Testis (tissue), 3 donors: ENCODE measurements around the gene METAP2. TPM values are rescaled to one million over a fixed set of nuclear protein-coding genes. Genes with fewer than 3 reads are reported as not detected.

Source experiments
- DNase-seq: peaks from one replicate; pipeline ENCODE4 v3.0.0-alpha.2; 2019
- H3K27ac ChIP-seq, 2 donors: fragments of 200-600 bp; sonication (generic); one replicate each; pipeline ENCODE4 v1.5.1; 2019
- H3K27me3 ChIP-seq: fragments of 200-600 bp; sonication (generic); one replicate; pipeline ENCODE4 v1.5.1; 2019
- H3K36me3 ChIP-seq: fragments of 200-600 bp; sonication (generic); one replicate; pipeline ENCODE4 v1.5.1; 2017; ENCODE audit warnings: low read depth; ENCODE audit errors: missing control alignments
- H3K4me1 ChIP-seq: fragments of 200-600 bp; sonication (generic); one replicate; pipeline ENCODE4 v1.5.1; 2019
- H3K4me3 ChIP-seq, 2 donors: fragments of 200-600 bp; sonication (generic); one replicate each; pipeline ENCODE4 v1.5.1; 2017 to 2019
- H3K9me3 ChIP-seq: fragments of 200-600 bp; sonication (generic); one replicate; pipeline ENCODE4 v1.5.1; 2017
- POLR2A ChIP-seq: fragments of 450-650 bp; IDR thresholded peaks from one replicate; pipeline ENCODE4 v1.6.1; 2017; ENCODE audit warnings: antibody characterized with exemption, mild to moderate bottlenecking, moderate library complexity
- WGBS, 2 donors: methylation state at CpG; one replicate each; pipeline ENCODE4 v1.1.5; 2018; 5-methylcytosine and 5-hydroxymethylcytosine counted together
- intact Hi-C: fragments of 100-400 bp; cut with DNase I; formaldehyde crosslinking; loops from one replicate; pipeline ENCODE4 v1.15.1; 2023; ENCODE audit warnings: low total_unique reads
- polyA plus RNA-seq: library from polyadenylated mRNA; stranded (reverse); fragments of 350-450 nt; fragmentation: Illumina TruSeq; extraction: RNeasy Lipid Tissue Mini Kit (QIAGEN cat#74804); gene quantifications from one replicate; pipeline ENCODE4 v1.2.3, GENCODE V29; 2014; ENCODE audit warnings: low read depth, low replicate concordance; ENCODE audit not compliant: insufficient read depth
- total RNA-seq, 2 donors: library from RNA; depleted of rRNA; stranded (reverse); fragments of >200 nt; gene quantifications; one replicate each; pipeline ENCODE4 v1.2.3, GENCODE V29; 2016
- TF ChIP-seq, protein P1 (sequence below), 3 experiments: fragments of 450-650 bp in 2 of 3; fragments of 200-600 bp in 1 of 3; sonication (generic) in 1 of 3; IDR thresholded peaks; one replicate each; pipeline ENCODE4 v1.5.1; 2016 to 2019; ENCODE audit warnings: antibody characterized with exemption in 3 of 3, mild to moderate bottlenecking in 2 of 3, moderate library complexity in 1 of 3

Gene METAP2
- total and polyA plus RNA-seq, 3 donors from 2014 or later = 73.2 to 86.1 (median 83.1) TPM

DNA sequence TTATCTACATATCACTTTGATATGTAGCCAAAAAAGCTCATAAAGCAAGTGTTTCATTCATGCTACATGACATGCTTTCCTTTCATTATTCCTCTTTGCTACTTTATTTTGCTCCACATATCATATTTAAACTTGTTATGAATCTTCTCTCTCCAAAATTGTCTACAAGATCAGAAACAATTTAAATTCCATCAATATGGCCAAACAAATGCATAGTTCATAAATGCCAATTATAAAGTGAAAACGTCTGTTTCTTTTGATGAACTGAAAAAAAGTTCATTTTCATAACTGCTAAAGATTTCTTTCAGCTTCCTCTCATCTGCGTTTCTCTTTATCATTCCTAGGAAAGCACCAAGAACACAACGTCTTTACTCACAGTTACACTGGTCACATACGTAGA, 54.5 kb downstream of the METAP2 start:
- H3K27ac ChIP-seq = no peak overlapping the region
- H3K27me3 ChIP-seq = no peaks in the 10 kb centered on the region
- H3K36me3 ChIP-seq = no peaks in the 10 kb centered on the region
- no peak overlapping the region for H3K4me3 ChIP-seq
- 30 to 49% methylated on average over 4 of the region's 4 CpGs for WGBS, 2 donors
- no peaks in the 10 kb centered on the region for H3K4me1 ChIP-seq
- TF ChIP-seq, protein P1, sequence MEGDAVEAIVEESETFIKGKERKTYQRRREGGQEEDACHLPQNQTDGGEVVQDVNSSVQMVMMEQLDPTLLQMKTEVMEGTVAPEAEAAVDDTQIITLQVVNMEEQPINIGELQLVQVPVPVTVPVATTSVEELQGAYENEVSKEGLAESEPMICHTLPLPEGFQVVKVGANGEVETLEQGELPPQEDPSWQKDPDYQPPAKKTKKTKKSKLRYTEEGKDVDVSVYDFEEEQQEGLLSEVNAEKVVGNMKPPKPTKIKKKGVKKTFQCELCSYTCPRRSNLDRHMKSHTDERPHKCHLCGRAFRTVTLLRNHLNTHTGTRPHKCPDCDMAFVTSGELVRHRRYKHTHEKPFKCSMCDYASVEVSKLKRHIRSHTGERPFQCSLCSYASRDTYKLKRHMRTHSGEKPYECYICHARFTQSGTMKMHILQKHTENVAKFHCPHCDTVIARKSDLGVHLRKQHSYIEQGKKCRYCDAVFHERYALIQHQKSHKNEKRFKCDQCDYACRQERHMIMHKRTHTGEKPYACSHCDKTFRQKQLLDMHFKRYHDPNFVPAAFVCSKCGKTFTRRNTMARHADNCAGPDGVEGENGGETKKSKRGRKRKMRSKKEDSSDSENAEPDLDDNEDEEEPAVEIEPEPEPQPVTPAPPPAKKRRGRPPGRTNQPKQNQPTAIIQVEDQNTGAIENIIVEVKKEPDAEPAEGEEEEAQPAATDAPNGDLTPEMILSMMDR (IDR thresholded peaks at IDR 0.05) = no peak
- no peak for TF ChIP-seq POLR2A
- no peaks in the 10 kb centered on the region for H3K9me3 ChIP-seq
- DNase-seq = no peak
- intact Hi-C loops = no loop called here

DNA sequence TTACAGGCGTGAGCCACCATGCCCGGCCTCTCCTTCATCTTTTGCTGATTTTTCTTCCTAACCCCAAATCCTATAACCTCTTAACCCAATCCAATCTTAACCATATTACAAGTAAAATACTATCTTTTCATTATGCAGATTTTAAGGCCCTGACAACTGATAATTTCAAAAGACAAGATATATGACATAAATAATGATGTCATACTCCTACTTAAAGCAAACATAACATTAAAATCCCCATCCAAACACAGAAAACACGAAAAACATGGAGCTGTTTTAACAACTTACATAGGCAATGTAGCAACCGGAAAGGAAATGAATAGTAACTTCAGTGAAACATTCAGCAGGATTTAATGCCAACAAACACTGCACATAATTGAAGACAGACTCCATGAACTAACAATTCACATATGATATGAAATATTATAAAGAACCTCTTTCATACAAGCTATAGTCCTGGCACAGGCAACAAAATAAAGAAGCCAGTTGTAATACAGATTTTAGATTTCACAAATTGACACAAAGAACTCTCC, 55.8 kb downstream of the METAP2 start:
- WGBS, 2 donors = 93 to 94% methylated on average over 4 of the region's 4 CpGs
- H3K36me3 ChIP-seq = no peaks in the 10 kb centered on the region
- intact Hi-C loops = loop anchor here (10.0 kb wide), 1 partner anchor 415 kb away; no protein-coding TSS in a partner anchor
- no peaks in the 10 kb centered on the region for H3K4me1 ChIP-seq
- no peaks in the 10 kb centered on the region for H3K9me3 ChIP-seq
- H3K27me3 ChIP-seq = no peaks in the 10 kb centered on the region
- DNase-seq = no peak
- TF ChIP-seq, protein P1 (IDR thresholded peaks at IDR 0.05) = no peak
- TF ChIP-seq POLR2A = no peak
- no peak overlapping the region for H3K27ac ChIP-seq
- no peak overlapping the region for H3K4me3 ChIP-seq

DNA sequence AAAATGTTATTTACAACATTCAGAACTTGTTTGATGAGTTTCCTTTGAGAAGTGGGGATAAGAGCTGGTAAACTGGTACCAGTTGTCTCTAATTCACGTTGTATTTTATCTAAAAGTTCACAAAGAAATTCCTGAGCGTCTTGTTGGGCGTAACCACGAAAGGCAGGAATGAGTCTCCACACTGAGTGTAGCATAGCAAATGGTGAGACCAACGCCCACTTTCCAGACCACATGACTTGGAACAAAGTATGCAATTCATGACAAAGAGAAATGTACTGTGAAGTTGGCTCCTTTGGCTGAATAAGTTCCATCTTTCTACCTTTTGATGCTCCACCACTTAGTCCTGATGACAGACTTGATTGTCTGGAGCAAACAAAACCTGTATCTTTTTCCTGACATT, 58.9 kb downstream of the METAP2 start:
- intact Hi-C loops = loop anchor here (10.0 kb wide), 1 partner anchor 418 kb away; no protein-coding TSS in a partner anchor
- TF ChIP-seq, protein P1 (IDR thresholded peaks at IDR 0.05) = no peak
- no peak for TF ChIP-seq POLR2A
- no peak for DNase-seq
- H3K27ac ChIP-seq = no peak overlapping the region
- H3K9me3 ChIP-seq = no peaks in the 10 kb centered on the region
- no peaks in the 10 kb centered on the region for H3K4me1 ChIP-seq
- H3K4me3 ChIP-seq = no peak overlapping the region
- no peaks in the 10 kb centered on the region for H3K27me3 ChIP-seq
- no peaks in the 10 kb centered on the region for H3K36me3 ChIP-seq
- WGBS, 2 donors = 67 to 69% methylated on average over 5 of the region's 5 CpGs

- no peak overlapping the region for H3K27ac ChIP-seq
- H3K4me3 ChIP-seq = no peak overlapping the region
- no peak for DNase-seq
- 54 to 64% methylated on average over 4 of the region's 4 CpGs for WGBS, 2 donors
- no peaks in the 10 kb centered on the region for H3K27me3 ChIP-seq
- H3K9me3 ChIP-seq = no peaks in the 10 kb centered on the region
- no peaks in the 10 kb centered on the region for H3K4me1 ChIP-seq
- H3K36me3 ChIP-seq = no peaks in the 10 kb centered on the region
- no peak for TF ChIP-seq POLR2A
- TF ChIP-seq, protein P1 (IDR thresholded peaks at IDR 0.05) = no peak
- intact Hi-C loops = loop anchor here (10.0 kb wide), 1 partner anchor 419 kb away; no protein-coding TSS in a partner anchor
These were observed 60.0 kb downstream of the METAP2 start for GRCh38 chr12:95533985-95534384.

DNA sequence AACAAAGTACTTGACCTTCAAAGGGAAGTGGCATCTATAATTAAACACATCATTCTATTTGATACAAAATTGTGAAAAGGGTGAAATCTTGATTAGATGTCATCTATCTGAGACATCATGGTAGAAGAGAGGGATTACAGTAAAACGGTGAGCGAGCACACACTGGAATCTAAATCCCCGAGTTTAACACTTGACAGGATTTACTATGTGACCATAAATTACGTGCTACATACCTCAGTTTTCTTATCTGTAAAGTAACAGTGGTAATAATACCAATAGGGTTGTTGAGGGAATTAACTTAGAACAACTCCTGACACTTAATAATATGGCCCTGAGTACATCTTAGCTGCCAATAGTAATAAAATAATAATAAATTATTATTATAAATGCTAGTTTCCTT, 64.1 kb downstream of the METAP2 start:
- DNase-seq = no peak
- Histone ChIP-seq H3K4me3 (no peak overlapping the region), H3K9me3 (no peaks in the 10 kb centered on the region), H3K27me3 (no peaks in the 10 kb centered on the region), H3K36me3 (no peaks in the 10 kb centered on the region), H3K27ac (no peak overlapping the region), H3K4me1 (no peaks in the 10 kb centered on the region)
- WGBS, 2 donors = 75 to 77% methylated on average over 4 of the region's 4 CpGs
- TF ChIP-seq, protein P1 (IDR thresholded peaks at IDR 0.05) = no peak
- TF ChIP-seq POLR2A = no peak
- intact Hi-C loops = loop anchor here (10.0 kb wide), 1 partner anchor 423 kb away; no protein-coding TSS in a partner anchor
